Spinal cord (tissue), 10 donors: Measurements from ENCODE around the gene ADTRP. TPM values are rescaled to one million over a fixed set of nuclear protein-coding genes. Genes with fewer than 3 reads are reported as not detected.
A peak's percentile ranks its signal among the peaks of the same experiment; 100 is the strongest.

ENCODE experiments used
- DNase-seq, 6 donors: peaks; one replicate each; pipeline versions ENCODE4 v3.0.0 to v3.0.0-alpha.2; 2013 to 2015; ENCODE audit warnings: low spot score in 6 of 6, low read depth in 4 of 6
- H3K27ac ChIP-seq: one replicate; pipeline ENCODE4 v1.5.1; 2013; ENCODE audit warnings: low read depth, low read length, control low read depth
- H3K27me3 ChIP-seq: one replicate; pipeline ENCODE4 v1.6.1; 2013; ENCODE audit warnings: low read length; ENCODE audit not compliant: control insufficient read depth, insufficient read depth
- H3K36me3 ChIP-seq: one replicate; pipeline ENCODE4 v1.6.1; 2013; ENCODE audit warnings: low read length; ENCODE audit not compliant: control insufficient read depth, insufficient read depth
- H3K4me1 ChIP-seq: one replicate; pipeline ENCODE4 v1.6.1; 2013; ENCODE audit warnings: low read length; ENCODE audit not compliant: control insufficient read depth, insufficient read depth
- H3K4me3 ChIP-seq: one replicate; pipeline ENCODE4 v1.5.1; 2013; ENCODE audit warnings: low read depth, low read length, control low read depth
- H3K9me3 ChIP-seq: one replicate; pipeline ENCODE4 v1.6.1; 2013; ENCODE audit warnings: low read length; ENCODE audit not compliant: control insufficient read depth, insufficient read depth
- WGBS: methylation state at CpG from one replicate; pipeline ENCODE4 v1.1.5; 2013; ENCODE audit warnings: missing lambda C conversion rate; ENCODE audit not compliant: insufficient coverage; 5-methylcytosine and 5-hydroxymethylcytosine counted together
- polyA plus RNA-seq, 2 donors: library from polyadenylated mRNA; unstranded; fragments of 120-200 nt; gene quantifications; one replicate each; pipeline ENCODE4 v1.2.1, GENCODE V29; 2013; ENCODE audit not compliant: insufficient read length in 2 of 2
- total RNA-seq, 2 donors: library from RNA; depleted of rRNA in 1 of 2; stranded (reverse); fragments of 120-200 nt in 1 of 2; fragments of >200 nt in 1 of 2; gene quantifications; one replicate each; pipeline versions ENCODE4 v1.2.3 to v1.2.4, GENCODE V29; 2013 to 2014
- donor health status: healthy.

ADTRP gene
- total and polyA plus RNA-seq, 4 donors, result 0.38 to 0.88 (median 0.63) TPM; not detected in 1

GRCh38 chr6:11813606-11814005, 35.0 kb upstream of the ADTRP start:
- no peaks in the 10 kb centered on the region for H3K9me3 ChIP-seq
- WGBS, result 100% methylated on average over 3 of the region's 4 CpGs
- H3K27me3 ChIP-seq, result no peaks in the 10 kb centered on the region
- peaks cover 10% of the 10 kb centered on the region for H3K4me1 ChIP-seq
- no peak for DNase-seq
- H3K4me3 ChIP-seq, result no peak overlapping the region
- H3K27ac ChIP-seq, result no peak overlapping the region
- no peaks in the 10 kb centered on the region for H3K36me3 ChIP-seq

GRCh38 chr6:11812951-11813350, 34.3 kb upstream of the ADTRP start:
- no peaks in the 10 kb centered on the region for H3K9me3 ChIP-seq
- H3K27ac ChIP-seq, result no peak overlapping the region
- H3K4me3 ChIP-seq, result no peak overlapping the region
- H3K4me1 ChIP-seq, result peaks cover 10% of the 10 kb centered on the region
- H3K36me3 ChIP-seq, result no peaks in the 10 kb centered on the region
- 93% methylated on average over 1 of the region's 2 CpGs for WGBS
- H3K27me3 ChIP-seq, result no peaks in the 10 kb centered on the region
- DNase-seq, result no peak

- no peak for DNase-seq
- no peaks in the 10 kb centered on the region for H3K36me3 ChIP-seq
- H3K9me3 ChIP-seq, result no peaks in the 10 kb centered on the region
- peaks cover 10% of the 10 kb centered on the region for H3K4me1 ChIP-seq
- no peaks in the 10 kb centered on the region for H3K27me3 ChIP-seq
- H3K27ac ChIP-seq, result no peak overlapping the region
- no CpG with 5 or more reads among the region's 1 CpG for WGBS
- no peak overlapping the region for H3K4me3 ChIP-seq
These were observed 33.8 kb upstream of the ADTRP start for GRCh38 chr6:11812439-11812838.

GRCh38 chr6:11811644-11812264, 33.2 kb upstream of the ADTRP start:
- Histone ChIP-seq H3K27ac (no peak overlapping the region), H3K4me3 (no peak overlapping the region), H3K4me1 (peaks cover 10% of the 10 kb centered on the region), H3K9me3 (no peaks in the 10 kb centered on the region), H3K27me3 (no peaks in the 10 kb centered on the region), H3K36me3 (no peaks in the 10 kb centered on the region)
- peak in 1 of 6 donors; percentile 19 for DNase-seq
- no CpG with 5 or more reads among the region's 3 CpGs for WGBS

- no peaks in the 10 kb centered on the region for H3K36me3 ChIP-seq
- H3K4me3 ChIP-seq, result no peak overlapping the region
- 78% methylated on average over 5 of the region's 12 CpGs for WGBS
- peak in 1 of 6 donors; percentile 51 for DNase-seq
- H3K27ac ChIP-seq, result no peak overlapping the region
- no peaks in the 10 kb centered on the region for H3K9me3 ChIP-seq
- peaks cover 10% of the 10 kb centered on the region for H3K4me1 ChIP-seq
- H3K27me3 ChIP-seq, result no peaks in the 10 kb centered on the region
These were observed 32.4 kb upstream of the ADTRP start for GRCh38 chr6:11810854-11811643.

GRCh38 chr6:11810039-11810541, 31.5 kb upstream of the ADTRP start:
- Histone ChIP-seq H3K4me3 (no peak overlapping the region), H3K36me3 (no peaks in the 10 kb centered on the region), H3K9me3 (no peaks in the 10 kb centered on the region), H3K4me1 (peaks cover 10% of the 10 kb centered on the region), H3K27me3 (no peaks in the 10 kb centered on the region), H3K27ac (no peak overlapping the region)
- WGBS, result 35% methylated on average over 1 of the region's 1 CpG
- peak in 5 of 6 donors; percentile 5 to 78 (median 44) for DNase-seq

GRCh38 chr6:11808054-11808453, 29.5 kb upstream of the ADTRP start:
- WGBS, result 92% methylated on average over 5 of the region's 8 CpGs
- no peak for DNase-seq

GRCh38 chr6:11806561-11807317, 28.1 kb upstream of the ADTRP start:
- H3K27me3 ChIP-seq, result no peaks in the 10 kb centered on the region
- H3K4me1 ChIP-seq, result peaks cover 10% of the 10 kb centered on the region
- WGBS, result 89% methylated on average over 13 of the region's 15 CpGs
- no peak overlapping the region for H3K27ac ChIP-seq
- no peaks in the 10 kb centered on the region for H3K36me3 ChIP-seq
- H3K9me3 ChIP-seq, result no peaks in the 10 kb centered on the region
- no peak for DNase-seq
- no peak overlapping the region for H3K4me3 ChIP-seq

More at GRCh38 chr6:11808054-11808453, 29.5 kb upstream of the ADTRP start:
- no peaks in the 10 kb centered on the region for H3K27me3 ChIP-seq
- no peaks in the 10 kb centered on the region for H3K36me3 ChIP-seq
- H3K4me1 ChIP-seq, result peaks cover 10% of the 10 kb centered on the region
- H3K9me3 ChIP-seq, result no peaks in the 10 kb centered on the region
- H3K27ac ChIP-seq, result no peak overlapping the region
- no peak overlapping the region for H3K4me3 ChIP-seq

- H3K4me1 ChIP-seq, result peaks cover 6% of the 10 kb centered on the region
- H3K27ac ChIP-seq, result no peak overlapping the region
- no peaks in the 10 kb centered on the region for H3K36me3 ChIP-seq
- no peak for DNase-seq
- no peak overlapping the region for H3K4me3 ChIP-seq
- no peaks in the 10 kb centered on the region for H3K9me3 ChIP-seq
- no peaks in the 10 kb centered on the region for H3K27me3 ChIP-seq
- 91% methylated on average over 9 of the region's 13 CpGs for WGBS
These were observed 26.9 kb upstream of the ADTRP start for GRCh38 chr6:11805259-11806053.
